Astrocyte (in vitro differentiated cells and primary cell): ENCODE data around the gene NEK6.

Source experiments
- EZH2 ChIP-seq: IDR thresholded peaks from 2 replicates; pipeline ENCODE4 v1.6.1; 2012; ENCODE audit warnings: mild to moderate bottlenecking, low read length, inconsistent platforms; ENCODE audit not compliant: insufficient read depth
- TF ChIP-seq, protein P1 (sequence below): IDR thresholded peaks from 2 replicates; pipeline ENCODE4 v1.5.1; 2011; ENCODE audit warnings: low read depth, mild to moderate bottlenecking, inconsistent platforms, low read length, moderate library complexity; ENCODE audit not compliant: insufficient read depth

DNA sequence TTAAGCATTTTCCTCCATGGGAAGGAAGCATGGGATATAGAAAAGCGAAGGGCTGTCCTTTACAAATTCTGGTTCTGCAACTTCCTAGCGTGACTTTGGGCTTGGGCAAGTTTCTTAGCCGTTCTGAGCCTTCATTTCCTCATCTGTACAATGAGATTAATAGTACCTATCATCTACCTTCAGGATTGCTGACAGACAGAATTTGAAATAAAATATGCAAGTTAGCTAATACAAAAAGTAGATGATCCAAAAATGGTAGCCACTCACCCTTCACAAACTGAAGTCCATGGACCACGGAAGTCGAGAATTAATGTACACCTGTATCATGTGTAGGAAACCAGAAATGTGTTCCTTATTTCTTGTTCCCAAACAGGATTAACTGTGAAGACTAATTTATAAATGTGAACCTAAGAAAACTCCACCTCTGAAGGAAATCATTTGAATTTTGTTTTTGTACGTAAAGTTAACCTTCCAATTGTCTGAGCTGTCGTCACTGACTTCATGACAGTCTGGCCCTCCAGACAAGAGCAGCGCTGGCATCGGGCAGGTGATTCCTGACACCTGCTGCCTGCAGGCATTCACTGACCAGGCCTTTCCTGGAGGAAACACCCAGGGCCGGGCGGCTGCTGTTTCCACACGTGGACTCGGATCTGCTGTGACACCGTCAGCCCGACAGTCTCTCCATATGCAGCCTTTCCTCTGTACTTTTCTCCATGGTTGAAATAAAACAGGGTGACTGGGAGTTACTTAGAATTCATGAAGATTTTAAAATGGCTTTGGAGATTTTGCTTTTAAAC lies 94.1 kb downstream of the NEK6 start:
- TF ChIP-seq, protein P1, sequence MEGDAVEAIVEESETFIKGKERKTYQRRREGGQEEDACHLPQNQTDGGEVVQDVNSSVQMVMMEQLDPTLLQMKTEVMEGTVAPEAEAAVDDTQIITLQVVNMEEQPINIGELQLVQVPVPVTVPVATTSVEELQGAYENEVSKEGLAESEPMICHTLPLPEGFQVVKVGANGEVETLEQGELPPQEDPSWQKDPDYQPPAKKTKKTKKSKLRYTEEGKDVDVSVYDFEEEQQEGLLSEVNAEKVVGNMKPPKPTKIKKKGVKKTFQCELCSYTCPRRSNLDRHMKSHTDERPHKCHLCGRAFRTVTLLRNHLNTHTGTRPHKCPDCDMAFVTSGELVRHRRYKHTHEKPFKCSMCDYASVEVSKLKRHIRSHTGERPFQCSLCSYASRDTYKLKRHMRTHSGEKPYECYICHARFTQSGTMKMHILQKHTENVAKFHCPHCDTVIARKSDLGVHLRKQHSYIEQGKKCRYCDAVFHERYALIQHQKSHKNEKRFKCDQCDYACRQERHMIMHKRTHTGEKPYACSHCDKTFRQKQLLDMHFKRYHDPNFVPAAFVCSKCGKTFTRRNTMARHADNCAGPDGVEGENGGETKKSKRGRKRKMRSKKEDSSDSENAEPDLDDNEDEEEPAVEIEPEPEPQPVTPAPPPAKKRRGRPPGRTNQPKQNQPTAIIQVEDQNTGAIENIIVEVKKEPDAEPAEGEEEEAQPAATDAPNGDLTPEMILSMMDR = no peak
- TF ChIP-seq EZH2 = no peak
